Measurements from ENCODE around the gene HBQ1.
"Not testable (repeated sequence)": the region's sequence is repeated elsewhere in the genome, so short reads cannot be mapped to it uniquely, and the experiment has no call there.

The HBQ1 gene

GRCh38 chr16:176006-176405 lies 4.3 kb upstream of the HBQ1 start:
- DNase-seq (ENCODE audit: low read depth, low spot score), result not testable (repeated sequence)

- DNase-seq (ENCODE audit: low read depth, low spot score), result not testable (repeated sequence)
These were observed 3.5 kb upstream of the HBQ1 start, which contains the start of gene HBA1 for GRCh38 chr16:176477-177382. Gene HBA1 (plus strand): TSS chr16:176680. CDS start chr16:176717, 37 bp downstream.

- no peak for DNase-seq (ENCODE audit: low read depth, low spot score)
These were observed 2.9 kb upstream of the HBQ1 start for GRCh38 chr16:177394-177822.

GRCh38 chr16:177981-178667 lies 2.1 kb upstream of the HBQ1 start:
- no peak for DNase-seq (ENCODE audit: low read depth, low spot score)

- DNase-seq (ENCODE audit: low read depth, low spot score), result no peak
These were observed 1.6 kb upstream of the HBQ1 start for GRCh38 chr16:178668-179015.

GRCh38 chr16:179211-180092 lies 807 bp upstream of the HBQ1 start:
- no peak for DNase-seq (ENCODE audit: low read depth, low spot score)

GRCh38 chr16:180681-181564 lies 664 bp downstream of the HBQ1 start:
- no peak for DNase-seq (ENCODE audit: low read depth, low spot score)

GRCh38 chr16:181565-182021 lies 1.3 kb downstream of the HBQ1 start:
- DNase-seq (ENCODE audit: low read depth, low spot score), result no peak

- DNase-seq (ENCODE audit: low read depth, low spot score), result no peak
These were observed 2.7 kb downstream of the HBQ1 start for GRCh38 chr16:183005-183404.

GRCh38 chr16:185213-185612 lies 5.0 kb downstream of the HBQ1 start:
- DNase-seq (ENCODE audit: low read depth, low spot score), result no peak

- no peak for DNase-seq (ENCODE audit: low read depth, low spot score)
These were observed 5.4 kb downstream of the HBQ1 start for GRCh38 chr16:185691-186090.

- no peak for DNase-seq (ENCODE audit: low read depth, low spot score)
These were observed 7.1 kb downstream of the HBQ1 start for GRCh38 chr16:187330-187729.

GRCh38 chr16:188674-189073 lies 8.4 kb downstream of the HBQ1 start:
- DNase-seq (ENCODE audit: low read depth, low spot score), result no peak

- no peak for DNase-seq (ENCODE audit: low read depth, low spot score)
These were observed 9.4 kb downstream of the HBQ1 start for GRCh38 chr16:189604-190186.

- DNase-seq (ENCODE audit: low read depth, low spot score), result no peak
These were observed 11.6 kb downstream of the HBQ1 start for GRCh38 chr16:191831-192230.

GRCh38 chr16:192686-193085 lies 12.4 kb downstream of the HBQ1 start:
- DNase-seq (ENCODE audit: low read depth, low spot score), result no peak

GRCh38 chr16:193441-193840 lies 13.2 kb downstream of the HBQ1 start:
- no peak for DNase-seq (ENCODE audit: low read depth, low spot score)

- no peak for DNase-seq (ENCODE audit: low read depth, low spot score)
These were observed 14.3 kb downstream of the HBQ1 start for GRCh38 chr16:194516-194915.

GRCh38 chr16:200388-200787 lies 20.1 kb downstream of the HBQ1 start:
- no peak for DNase-seq (ENCODE audit: low read depth, low spot score)

- no peak for DNase-seq (ENCODE audit: low read depth, low spot score)
These were observed 23.0 kb downstream of the HBQ1 start for GRCh38 chr16:203246-203645.
